ENCODE measurements around the gene RPL31.

RPL31 gene

GRCh38 chr2:100976061-100976460, 26.0 kb upstream of the RPL31 start:
- no peak overlapping the region for H3K4me2 ChIP-seq (ENCODE audit: low read length)
- no peaks in the 10 kb centered on the region for H3K9me2 ChIP-seq (replicated peaks; ENCODE audit: control insufficient read depth, low read length)
- no peak overlapping the region for H3K4me3 ChIP-seq (ENCODE audit: low read length)
- H3K36me3 ChIP-seq (ENCODE audit: control insufficient read depth, low read length), result no peaks in the 10 kb centered on the region
- no peak overlapping the region for H3K27ac ChIP-seq (ENCODE audit: low read depth, low read length)
- TF ChIP-seq EZH2phosphoT487 (IDR thresholded peaks at IDR 0.05; ENCODE audit: borderline replicate concordance, low read length), result no peak
- no peak for TF ChIP-seq CTCF (IDR thresholded peaks at IDR 0.05; ENCODE audit: low read depth, low read length, poor library complexity, severe bottlenecking)
- H3K4me1 ChIP-seq (ENCODE audit: control insufficient read depth, low read length), result peaks cover 9% of the 10 kb centered on the region
- no peaks in the 10 kb centered on the region for H3K9me3 ChIP-seq (ENCODE audit: control insufficient read depth, insufficient read depth, low read length)
- H3F3A ChIP-seq (ENCODE audit: control insufficient read depth, insufficient read depth), result 0 out of 2 replicates have a peak, but pooled peaks cover 2% of the 10 kb centered on the region
- peaks cover 14% of the 10 kb centered on the region; the same call in 1 of the 2 replicates for H3K27me3 ChIP-seq (ENCODE audit: control insufficient read depth, low read length)
- no peaks in the 10 kb centered on the region for H3K79me2 ChIP-seq (ENCODE audit: control insufficient read depth, low read length)
- H4K20me1 ChIP-seq (ENCODE audit: control insufficient read depth, insufficient read depth, low read depth, low read length), result no peaks in the 10 kb centered on the region

- Histone ChIP-seq H3K4me1 (ENCODE audit: control insufficient read depth, low read length) (peaks cover 9% of the 10 kb centered on the region), H3F3A (ENCODE audit: control insufficient read depth, insufficient read depth) (0 out of 2 replicates have a peak, but pooled peaks cover 2% of the 10 kb centered on the region), H3K4me3 (ENCODE audit: low read length) (no peak overlapping the region), H3K9me2 (replicated peaks; ENCODE audit: control insufficient read depth, low read length) (no peaks in the 10 kb centered on the region), H3K27me3 (ENCODE audit: control insufficient read depth, low read length) (peaks cover 14% of the 10 kb centered on the region; the same call in 1 of the 2 replicates), H3K36me3 (ENCODE audit: control insufficient read depth, low read length) (no peaks in the 10 kb centered on the region), H4K20me1 (ENCODE audit: control insufficient read depth, insufficient read depth, low read depth, low read length) (no peaks in the 10 kb centered on the region), H3K4me2 (ENCODE audit: low read length) (no peak overlapping the region; the same call in 1 of the 2 replicates), H3K27ac (ENCODE audit: low read depth, low read length) (no peak overlapping the region), H3K79me2 (ENCODE audit: control insufficient read depth, low read length) (no peaks in the 10 kb centered on the region), H3K9me3 (ENCODE audit: control insufficient read depth, insufficient read depth, low read length) (no peaks in the 10 kb centered on the region)
- TF ChIP-seq EZH2phosphoT487 (IDR thresholded peaks at IDR 0.05; ENCODE audit: borderline replicate concordance, low read length), result no peak
- no peak for TF ChIP-seq CTCF (IDR thresholded peaks at IDR 0.05; ENCODE audit: low read depth, low read length, poor library complexity, severe bottlenecking)
These were observed 25.3 kb upstream of the RPL31 start for GRCh38 chr2:100976645-100977391.

GRCh38 chr2:100977511-100977910, 24.6 kb upstream of the RPL31 start:
- Histone ChIP-seq H3K4me1 (ENCODE audit: control insufficient read depth, low read length) (peaks cover 9% of the 10 kb centered on the region), H3K36me3 (ENCODE audit: control insufficient read depth, low read length) (no peaks in the 10 kb centered on the region), H3K27me3 (ENCODE audit: control insufficient read depth, low read length) (peaks cover 14% of the 10 kb centered on the region; the same call in 1 of the 2 replicates), H3F3A (ENCODE audit: control insufficient read depth, insufficient read depth) (0 out of 2 replicates have a peak, but pooled peaks cover 2% of the 10 kb centered on the region), H3K4me3 (ENCODE audit: low read length) (no peak overlapping the region), H4K20me1 (ENCODE audit: control insufficient read depth, insufficient read depth, low read depth, low read length) (no peaks in the 10 kb centered on the region), H3K4me2 (ENCODE audit: low read length) (no peak overlapping the region), H3K79me2 (ENCODE audit: control insufficient read depth, low read length) (no peaks in the 10 kb centered on the region), H3K9me2 (replicated peaks; ENCODE audit: control insufficient read depth, low read length) (no peaks in the 10 kb centered on the region), H3K27ac (ENCODE audit: low read depth, low read length) (no peak overlapping the region), H3K9me3 (ENCODE audit: control insufficient read depth, insufficient read depth, low read length) (no peaks in the 10 kb centered on the region)
- TF ChIP-seq CTCF (IDR thresholded peaks at IDR 0.05; ENCODE audit: low read depth, low read length, poor library complexity, severe bottlenecking), result no peak
- TF ChIP-seq EZH2phosphoT487 (IDR thresholded peaks at IDR 0.05; ENCODE audit: borderline replicate concordance, low read length), result no peak

All from DOHH2 (cell line).